Mesenchymal stem cell (in vitro differentiated cells and primary cell): ENCODE measurements around the gene RNF40.

ENCODE experiments used
- DNase-seq: peaks from one replicate; pipeline ENCODE4 v3.0.0-alpha.2; 2013
- H2AFZ ChIP-seq: one replicate; pipeline ENCODE4 v1.6.1; 2013; ENCODE audit warnings: low read depth, mild to moderate bottlenecking, control low read depth, inconsistent platforms, low read length, moderate library complexity
- H2AK5ac ChIP-seq: 2 replicates; pipeline ENCODE4 v1.6.1; 2013; ENCODE audit warnings: low read length, moderate library complexity, mild to moderate bottlenecking, inconsistent platforms; ENCODE audit not compliant: severe bottlenecking
- H2BK120ac ChIP-seq: one replicate; pipeline ENCODE4 v1.6.1; 2013; ENCODE audit warnings: low read depth, mild to moderate bottlenecking, inconsistent platforms, low read length, moderate library complexity
- H2BK12ac ChIP-seq, 2 experiments: one replicate each; pipeline ENCODE4 v1.6.1; 2013; ENCODE audit warnings: inconsistent platforms in 2 of 2, low read length in 2 of 2, mild to moderate bottlenecking in 2 of 2, moderate library complexity in 2 of 2, control low read depth in 1 of 2
- H2BK15ac ChIP-seq: one replicate; pipeline ENCODE4 v1.6.1; 2013; ENCODE audit warnings: mild to moderate bottlenecking, low read depth, inconsistent platforms; ENCODE audit not compliant: poor library complexity, severe bottlenecking
- H2BK5ac ChIP-seq: 2 replicates; pipeline ENCODE4 v1.6.1; 2013; ENCODE audit warnings: low read depth, mild to moderate bottlenecking, low read length, control low read depth, inconsistent platforms; ENCODE audit not compliant: poor library complexity, severe bottlenecking
- H3K14ac ChIP-seq, 2 experiments: one replicate each; pipeline ENCODE4 v1.6.1; 2013; ENCODE audit warnings: inconsistent platforms in 2 of 2, low read length in 2 of 2, control low read depth in 1 of 2, mild to moderate bottlenecking in 1 of 2, moderate library complexity in 1 of 2
- H3K18ac ChIP-seq, 2 experiments: one replicate each; pipeline ENCODE4 v1.6.1; 2013; ENCODE audit warnings: inconsistent platforms in 2 of 2, low read length in 2 of 2, control low read depth in 1 of 2, low read depth in 1 of 2, mild to moderate bottlenecking in 1 of 2
- H3K23ac ChIP-seq, 2 experiments: one replicate each; pipeline ENCODE4 v1.6.1; 2013; ENCODE audit warnings: inconsistent platforms in 2 of 2, low read length in 2 of 2, mild to moderate bottlenecking in 2 of 2, moderate library complexity in 2 of 2, control low read depth in 1 of 2
- H3K27ac ChIP-seq: 2 replicates; pipeline ENCODE4 v1.5.1; 2013; ENCODE audit warnings: mild to moderate bottlenecking, moderate library complexity, low read length, control low read depth, inconsistent platforms; ENCODE audit not compliant: poor library complexity, severe bottlenecking
- H3K27me3 ChIP-seq, 2 experiments: 2 replicates each; pipeline versions ENCODE4 v1.6.1 to v1.7.0; 2013; ENCODE audit warnings: low read length in 2 of 2, mild to moderate bottlenecking in 2 of 2, moderate library complexity in 2 of 2, control low read depth in 1 of 2, inconsistent platforms in 1 of 2; ENCODE audit not compliant: control insufficient read depth in 1 of 2, insufficient read depth in 1 of 2
- H3K36me3 ChIP-seq, 2 experiments: 2 replicates each; pipeline versions ENCODE4 v1.6.1 to v1.7.0; 2013; ENCODE audit warnings: low read length in 2 of 2, control low read depth in 1 of 2, inconsistent platforms in 1 of 2, low read depth in 1 of 2, mild to moderate bottlenecking in 1 of 2; ENCODE audit not compliant: insufficient read depth in 2 of 2, control insufficient read depth in 1 of 2
- H3K4ac ChIP-seq, 2 experiments: one replicate each; pipeline ENCODE4 v1.6.1; 2013; ENCODE audit warnings: inconsistent platforms in 2 of 2, low read length in 2 of 2, mild to moderate bottlenecking in 2 of 2, moderate library complexity in 2 of 2, control low read depth in 1 of 2, low read depth in 1 of 2
- H3K4me1 ChIP-seq: 2 replicates; pipeline ENCODE4 v1.6.1; 2013; ENCODE audit warnings: low read depth, low read length, control low read depth; ENCODE audit not compliant: control insufficient read depth, insufficient read depth
- H3K4me2 ChIP-seq: 2 replicates; pipeline ENCODE4 v1.6.1; 2013; ENCODE audit warnings: low read length, mild to moderate bottlenecking, inconsistent platforms; ENCODE audit not compliant: poor library complexity, severe bottlenecking
- H3K4me3 ChIP-seq, 2 experiments: 2 replicates each; pipeline versions ENCODE4 v1.5.1 to v1.7.0; 2013; ENCODE audit warnings: low read length in 2 of 2, mild to moderate bottlenecking in 2 of 2, control low read depth in 1 of 2, low read depth in 1 of 2; ENCODE audit not compliant: insufficient read depth in 1 of 2
- H3K79me1 ChIP-seq: replicated peaks from 2 replicates; pipeline ENCODE4 v1.6.1; 2013; ENCODE audit warnings: mild to moderate bottlenecking, control low read depth, low read length, inconsistent platforms; ENCODE audit not compliant: poor library complexity, severe bottlenecking
- H3K9ac ChIP-seq: 2 replicates; pipeline ENCODE4 v1.7.0; 2013; ENCODE audit warnings: mild to moderate bottlenecking, low read length, moderate library complexity
- H3K9me3 ChIP-seq: 2 replicates; pipeline ENCODE4 v1.7.0; 2013; ENCODE audit warnings: mild to moderate bottlenecking, low read length; ENCODE audit not compliant: control insufficient read depth
- H4K8ac ChIP-seq: one replicate; pipeline ENCODE4 v1.6.1; 2013; ENCODE audit warnings: inconsistent platforms, mild to moderate bottlenecking, low read length, moderate library complexity
- H4K91ac ChIP-seq: one replicate; pipeline ENCODE4 v1.6.1; 2013; ENCODE audit warnings: mild to moderate bottlenecking, low read length, inconsistent platforms
- WGBS: methylation state at CpG from one replicate; pipeline ENCODE4 v1.1.7; 2013; ENCODE audit warnings: mixed read lengths; 5-methylcytosine and 5-hydroxymethylcytosine counted together

Gene RNF40

GRCh38 chr16:30784215-30784614, 22.1 kb downstream of the RNF40 start:
- DNase-seq = no peak
- 97% methylated on average over 18 of the region's 18 CpGs for WGBS
- no peak overlapping the region for H2BK120ac ChIP-seq

GRCh38 chr16:30785126-30786106, 23.3 kb downstream of the RNF40 start:
- 85% methylated on average over 4 of the region's 7 CpGs for WGBS
- no peak overlapping the region for H2BK5ac ChIP-seq

More at GRCh38 chr16:30784215-30784614, 22.1 kb downstream of the RNF40 start:
- Histone ChIP-seq H3K4ac (no peak overlapping the region), H3K27ac (no peak overlapping the region), H3K27me3 (no peaks in the 10 kb centered on the region), H3K14ac (no peak overlapping the region), H2AFZ (no peak overlapping the region), H2BK12ac (no peak overlapping the region), H3K4me1 (peaks cover 11% of the 10 kb centered on the region), H3K4me2 (no peak overlapping the region), H3K9me3 (no peaks in the 10 kb centered on the region), H3K23ac (no peak overlapping the region), H3K18ac (no peak overlapping the region), H2BK15ac (no peak overlapping the region), H3K79me1 (peaks cover 40% of the 10 kb centered on the region), H4K8ac (no peak overlapping the region), H3K9ac (no peak overlapping the region), H2AK5ac (no peak overlapping the region), H3K4me3 (no peak overlapping the region), H2BK5ac (no peak overlapping the region), H4K91ac (no peak overlapping the region), H3K36me3 (peaks cover 31 to 58% of the 10 kb centered on the region in 2 experiments)

GRCh38 chr16:30786115-30786935, 24.2 kb downstream of the RNF40 start:
- Histone ChIP-seq H3K27ac (peak overlapping the region; percentile 28), H2BK5ac (peak overlapping the region; percentile 36), H3K9ac (peak overlapping the region; percentile 93), H3K4me2 (peak overlapping the region; percentile 81), H2AFZ (no peak overlapping the region), H2BK15ac (peak overlapping the region; percentile 54), H3K9me3 (no peaks in the 10 kb centered on the region), H3K18ac (peak overlapping the region; percentile 13 to 86), H3K14ac (peak overlapping the region in 1 of 2 experiments; percentile 90), H3K23ac (no peak overlapping the region), H3K4me3 (peak overlapping the region; percentile 67 to 91), H3K27me3 (no peaks in the 10 kb centered on the region), H4K8ac (peak overlapping the region; percentile 73), H3K4ac (peak overlapping the region; percentile 32 to 89), H3K36me3 (peaks cover 24 to 41% of the 10 kb centered on the region in 2 experiments), H3K79me1 (peaks cover 28% of the 10 kb centered on the region), H4K91ac (peak overlapping the region; percentile 66), H3K4me1 (peaks cover 11% of the 10 kb centered on the region), H2BK12ac (no peak overlapping the region), H2AK5ac (no peak overlapping the region), H2BK120ac (peak overlapping the region; percentile 54)
- WGBS = 9% methylated on average over 33 of the region's 57 CpGs
- DNase-seq = peak; percentile 85

More at GRCh38 chr16:30785126-30786106, 23.3 kb downstream of the RNF40 start:
- Histone ChIP-seq H2AFZ (no peak overlapping the region), H4K8ac (peak overlapping the region; percentile 73), H3K9me3 (no peaks in the 10 kb centered on the region), H3K18ac (no peak overlapping the region), H3K23ac (peak overlapping the region in 1 of 2 experiments; percentile 74), H3K79me1 (peaks cover 34% of the 10 kb centered on the region), H3K36me3 (peaks cover 26 to 46% of the 10 kb centered on the region in 2 experiments), H2BK120ac (no peak overlapping the region), H4K91ac (peak overlapping the region; percentile 66), H3K27me3 (no peaks in the 10 kb centered on the region), H2AK5ac (no peak overlapping the region), H3K27ac (no peak overlapping the region), H3K4me1 (peaks cover 11% of the 10 kb centered on the region), H3K4me2 (peak overlapping the region; percentile 81), H2BK15ac (peak overlapping the region; percentile 54), H3K4ac (no peak overlapping the region), H3K9ac (peak overlapping the region; percentile 85), H2BK12ac (no peak overlapping the region), H3K14ac (no peak overlapping the region), H3K4me3 (peak overlapping the region; percentile 67 to 81)
- no peak for DNase-seq
